ENCODE data around the gene ATRNL1.
A peak's percentile ranks its signal among the peaks of the same experiment; 100 is the strongest.

ATRNL1 gene

DNA sequence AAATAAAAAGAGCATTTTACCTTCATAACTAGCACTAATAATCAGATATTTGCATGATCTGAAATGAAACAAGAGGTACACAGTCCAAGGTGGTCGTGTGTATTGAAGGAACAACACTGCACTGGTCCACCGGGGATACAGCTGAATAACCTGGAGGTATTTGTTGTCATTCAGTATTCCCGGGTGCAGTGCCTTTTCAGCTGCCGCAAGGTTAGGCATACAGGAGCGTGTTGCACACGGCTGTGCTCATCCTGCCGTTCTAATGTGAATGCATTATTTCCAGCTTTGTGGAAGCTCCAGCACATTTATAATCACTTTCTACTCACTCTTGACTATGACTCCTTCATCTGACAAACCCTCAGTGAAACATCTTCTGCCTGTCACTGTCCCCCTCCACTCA is 802.0 kb downstream of the ATRNL1 start:
- H4K91ac ChIP-seq (ENCODE audit: low read depth, low read length, poor library complexity): no peak overlapping the region
- H2BK5ac ChIP-seq (ENCODE audit: low read length): no peak overlapping the region
- H3K27ac ChIP-seq (replicated peaks; ENCODE audit: low read length): no peak overlapping the region
- no peak overlapping the region for H3K9ac ChIP-seq (ENCODE audit: low read depth, low read length, poor library complexity)
- no peak overlapping the region for H3K4me2 ChIP-seq (ENCODE audit: insufficient read depth, low read length, poor library complexity, severe bottlenecking)
- no peak overlapping the region for H4K8ac ChIP-seq (ENCODE audit: low read depth, low read length)
- H2BK120ac ChIP-seq (ENCODE audit: low read depth, low read length): no peak overlapping the region
- WGBS, 2 donors (ENCODE audit: extremely low coverage in 2 of 2, insufficient read length in 2 of 2, insufficient replicate concordance in 1 of 2): no CpG with 5 or more reads among the region's 7 CpGs
- H3K27me3 ChIP-seq (ENCODE audit: control insufficient read depth in 3 of 3, insufficient read depth in 3 of 3, low read depth in 1 of 3, low read length in 3 of 3): peaks cover 0 to 2% (median 0%) of the 10 kb centered on the region in 3 experiments
- no peak overlapping the region for H2BK12ac ChIP-seq (ENCODE audit: low read length)
- no peak overlapping the region for H3K23ac ChIP-seq (ENCODE audit: low read depth, low read length, poor library complexity)
- no peak overlapping the region for H3K14ac ChIP-seq (ENCODE audit: low read length)
- H2BK15ac ChIP-seq (ENCODE audit: low read length): no peak overlapping the region
- H3K36me3 ChIP-seq (replicated peaks in 1 of 2; ENCODE audit: control insufficient read depth in 2 of 2, insufficient read depth in 2 of 2, low read length in 2 of 2): no peaks in the 10 kb centered on the region
- peaks cover 0 to 3% of the 10 kb centered on the region in 2 donors for H3K4me1 ChIP-seq (ENCODE audit: control insufficient read depth in 2 of 2, insufficient read depth in 1 of 2, low read depth in 1 of 2, low read length in 2 of 2)
- H2AK5ac ChIP-seq (ENCODE audit: low read depth, low read length): no peak overlapping the region
- DNase-seq (ENCODE audit: low spot score): no peak
- no peak overlapping the region for H3K4me3 ChIP-seq (ENCODE audit: low read length in 2 of 2)
- H3K4ac ChIP-seq (ENCODE audit: low read length): no peak overlapping the region
- H3K18ac ChIP-seq (ENCODE audit: low read length): no peak overlapping the region
- H2AFZ ChIP-seq (ENCODE audit: low read length): no peak overlapping the region
- H3K9me3 ChIP-seq (replicated peaks in 1 of 2; ENCODE audit: control insufficient read depth in 2 of 2, insufficient read depth in 1 of 2, low read depth in 1 of 2, low read length in 2 of 2): no peaks in the 10 kb centered on the region
- no peaks in the 10 kb centered on the region for H3K79me1 ChIP-seq (ENCODE audit: low read depth, low read length)

DNA sequence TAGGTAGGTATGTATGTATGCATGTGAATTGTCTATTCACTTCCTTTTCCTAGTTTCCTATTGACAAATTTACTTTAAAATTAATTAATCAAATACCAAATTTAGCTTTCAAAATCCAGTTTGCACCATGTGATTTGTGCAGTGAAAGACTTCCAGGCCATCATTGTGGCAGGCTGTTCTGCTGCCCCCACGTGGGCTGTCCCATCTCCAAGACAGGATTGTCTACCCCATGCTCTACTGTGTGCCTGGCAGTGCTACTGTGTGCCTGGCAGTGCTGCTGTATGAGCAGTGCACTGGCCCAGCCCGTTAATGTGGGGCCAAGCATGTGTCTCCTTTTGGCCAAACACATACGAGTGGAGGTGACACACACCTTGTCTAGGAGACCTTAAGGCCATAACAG is 805.1 kb downstream of the ATRNL1 start:
- no peaks in the 10 kb centered on the region for H3K79me1 ChIP-seq (ENCODE audit: low read depth, low read length)
- H4K91ac ChIP-seq (ENCODE audit: low read depth, low read length, poor library complexity): no peak overlapping the region
- WGBS, 2 donors (ENCODE audit: extremely low coverage in 2 of 2, insufficient read length in 2 of 2, insufficient replicate concordance in 1 of 2): no CpG with 5 or more reads among the region's 3 CpGs
- no peak overlapping the region for H2AFZ ChIP-seq (ENCODE audit: low read length)
- H2AK5ac ChIP-seq (ENCODE audit: low read depth, low read length): peak overlapping the region; percentile 84
- H3K27me3 ChIP-seq (ENCODE audit: control insufficient read depth in 3 of 3, insufficient read depth in 3 of 3, low read depth in 1 of 3, low read length in 3 of 3): peaks cover 0 to 2% (median 0%) of the 10 kb centered on the region in 3 experiments
- peak overlapping the region in 1 of 2 donors; percentile 0 for H3K4me3 ChIP-seq (ENCODE audit: low read length in 2 of 2)
- H3K9me3 ChIP-seq (replicated peaks in 1 of 2; ENCODE audit: control insufficient read depth in 2 of 2, insufficient read depth in 1 of 2, low read depth in 1 of 2, low read length in 2 of 2): no peaks in the 10 kb centered on the region
- H3K18ac ChIP-seq (ENCODE audit: low read length): peak overlapping the region; percentile 87
- H3K27ac ChIP-seq (replicated peaks; ENCODE audit: low read length): no peak overlapping the region
- H3K23ac ChIP-seq (ENCODE audit: low read depth, low read length, poor library complexity): no peak overlapping the region
- no peak overlapping the region for H4K8ac ChIP-seq (ENCODE audit: low read depth, low read length)
- no peak overlapping the region for H2BK5ac ChIP-seq (ENCODE audit: low read length)
- no peak overlapping the region for H2BK120ac ChIP-seq (ENCODE audit: low read depth, low read length)
- no peaks in the 10 kb centered on the region for H3K36me3 ChIP-seq (replicated peaks in 1 of 2; ENCODE audit: control insufficient read depth in 2 of 2, insufficient read depth in 2 of 2, low read length in 2 of 2)
- H3K9ac ChIP-seq (ENCODE audit: low read depth, low read length, poor library complexity): peak overlapping the region; percentile 24
- no peak overlapping the region for H2BK15ac ChIP-seq (ENCODE audit: low read length)
- no peak overlapping the region for H2BK12ac ChIP-seq (ENCODE audit: low read length)
- peaks cover 0 to 3% of the 10 kb centered on the region in 2 donors for H3K4me1 ChIP-seq (ENCODE audit: control insufficient read depth in 2 of 2, insufficient read depth in 1 of 2, low read depth in 1 of 2, low read length in 2 of 2)
- peak overlapping the region; percentile 89 for H3K4ac ChIP-seq (ENCODE audit: low read length)
- H3K14ac ChIP-seq (ENCODE audit: low read length): no peak overlapping the region
- DNase-seq (ENCODE audit: low spot score): no peak
- H3K4me2 ChIP-seq (ENCODE audit: insufficient read depth, low read length, poor library complexity, severe bottlenecking): no peak overlapping the region

DNA sequence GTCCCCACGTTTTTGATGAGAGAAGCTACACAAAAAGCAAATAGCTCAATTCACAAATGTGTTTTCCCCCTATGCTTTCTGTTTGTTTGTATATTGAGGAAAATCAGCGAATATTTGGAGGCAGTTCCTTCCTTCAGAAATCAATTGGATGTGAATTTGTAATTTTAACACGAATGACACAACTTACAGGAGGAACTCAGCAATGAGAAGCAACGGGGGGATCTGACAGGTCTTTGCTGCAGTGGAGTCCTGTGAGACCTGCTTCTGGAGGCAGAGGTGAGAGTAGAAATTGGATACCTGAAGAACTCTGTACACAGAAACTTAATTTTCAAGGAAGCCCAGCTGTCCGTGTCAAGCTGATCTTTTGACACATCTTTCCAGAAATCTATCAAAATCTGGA is 809.4 kb downstream of the ATRNL1 start:
- H3K4me2 ChIP-seq (ENCODE audit: insufficient read depth, low read length, poor library complexity, severe bottlenecking): no peak overlapping the region
- peaks cover 0 to 1% of the 10 kb centered on the region in 2 donors for H3K4me1 ChIP-seq (ENCODE audit: control insufficient read depth in 2 of 2, insufficient read depth in 1 of 2, low read depth in 1 of 2, low read length in 2 of 2)
- H2BK120ac ChIP-seq (ENCODE audit: low read depth, low read length): no peak overlapping the region
- H3K9ac ChIP-seq (ENCODE audit: low read depth, low read length, poor library complexity): no peak overlapping the region
- H3K18ac ChIP-seq (ENCODE audit: low read length): no peak overlapping the region
- no peaks in the 10 kb centered on the region for H3K36me3 ChIP-seq (replicated peaks in 1 of 2; ENCODE audit: control insufficient read depth in 2 of 2, insufficient read depth in 2 of 2, low read length in 2 of 2)
- H3K4ac ChIP-seq (ENCODE audit: low read length): no peak overlapping the region
- no peaks in the 10 kb centered on the region for H3K9me3 ChIP-seq (replicated peaks in 1 of 2; ENCODE audit: control insufficient read depth in 2 of 2, insufficient read depth in 1 of 2, low read depth in 1 of 2, low read length in 2 of 2)
- no peak for DNase-seq (ENCODE audit: low spot score)
- H2AK5ac ChIP-seq (ENCODE audit: low read depth, low read length): no peak overlapping the region
- H2BK15ac ChIP-seq (ENCODE audit: low read length): no peak overlapping the region
- no peak overlapping the region for H3K23ac ChIP-seq (ENCODE audit: low read depth, low read length, poor library complexity)
- H2BK5ac ChIP-seq (ENCODE audit: low read length): no peak overlapping the region
- no peak overlapping the region for H3K14ac ChIP-seq (ENCODE audit: low read length)
- peaks cover 0 to 2% (median 0%) of the 10 kb centered on the region in 3 experiments for H3K27me3 ChIP-seq (ENCODE audit: control insufficient read depth in 3 of 3, insufficient read depth in 3 of 3, low read depth in 1 of 3, low read length in 3 of 3)
- no peak overlapping the region for H2AFZ ChIP-seq (ENCODE audit: low read length)
- H4K91ac ChIP-seq (ENCODE audit: low read depth, low read length, poor library complexity): no peak overlapping the region
- no peak overlapping the region for H4K8ac ChIP-seq (ENCODE audit: low read depth, low read length)
- H3K27ac ChIP-seq (replicated peaks; ENCODE audit: low read length): no peak overlapping the region
- H2BK12ac ChIP-seq (ENCODE audit: low read length): no peak overlapping the region
- no peaks in the 10 kb centered on the region for H3K79me1 ChIP-seq (ENCODE audit: low read depth, low read length)
- H3K4me3 ChIP-seq (ENCODE audit: low read length in 2 of 2): no peak overlapping the region
- whole genome bisulfite sequencing, 2 donors (ENCODE audit: extremely low coverage in 2 of 2, insufficient read length in 2 of 2, insufficient replicate concordance in 1 of 2): no CpG with 5 or more reads among the region's 5 CpGs

DNA sequence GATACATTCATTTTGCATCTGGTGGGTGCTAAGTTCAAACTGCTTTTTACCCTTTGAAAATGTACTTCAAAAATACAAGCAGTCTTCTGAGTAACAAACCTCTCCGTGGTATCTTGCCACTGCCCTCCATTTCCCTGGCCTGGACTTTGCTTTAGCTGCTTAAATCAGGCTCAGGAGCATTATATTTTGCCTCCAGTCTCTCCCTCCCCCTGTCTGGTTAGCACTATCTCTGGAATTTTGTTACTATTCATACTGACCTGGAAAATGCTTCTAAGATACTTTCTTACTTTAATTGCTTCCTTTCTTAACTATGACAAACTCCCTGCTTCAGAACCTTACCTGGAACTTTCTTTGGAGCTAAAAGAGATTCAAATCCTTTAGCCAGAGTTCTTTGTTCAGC is 810.0 kb downstream of the ATRNL1 start:
- Histone ChIP-seq H3K4me1 (ENCODE audit: control insufficient read depth in 2 of 2, insufficient read depth in 1 of 2, low read depth in 1 of 2, low read length in 2 of 2) (peaks cover 0 to 1% of the 10 kb centered on the region in 2 donors), H3K27me3 (ENCODE audit: control insufficient read depth in 3 of 3, insufficient read depth in 3 of 3, low read depth in 1 of 3, low read length in 3 of 3) (peaks cover 0 to 2% (median 0%) of the 10 kb centered on the region in 3 experiments), H3K18ac (ENCODE audit: low read length) (no peak overlapping the region), H4K8ac (ENCODE audit: low read depth, low read length) (no peak overlapping the region), H3K14ac (ENCODE audit: low read length) (no peak overlapping the region), H2BK5ac (ENCODE audit: low read length) (no peak overlapping the region), H3K23ac (ENCODE audit: low read depth, low read length, poor library complexity) (no peak overlapping the region), H3K27ac (replicated peaks; ENCODE audit: low read length) (no peak overlapping the region), H2AFZ (ENCODE audit: low read length) (no peak overlapping the region), H3K4me3 (ENCODE audit: low read length in 2 of 2) (no peak overlapping the region), H3K79me1 (ENCODE audit: low read depth, low read length) (no peaks in the 10 kb centered on the region), H2BK12ac (ENCODE audit: low read length) (no peak overlapping the region), H3K4ac (ENCODE audit: low read length) (no peak overlapping the region), H3K9me3 (replicated peaks in 1 of 2; ENCODE audit: control insufficient read depth in 2 of 2, insufficient read depth in 1 of 2, low read depth in 1 of 2, low read length in 2 of 2) (no peaks in the 10 kb centered on the region), H2BK15ac (ENCODE audit: low read length) (no peak overlapping the region), H2AK5ac (ENCODE audit: low read depth, low read length) (no peak overlapping the region), H3K4me2 (ENCODE audit: insufficient read depth, low read length, poor library complexity, severe bottlenecking) (no peak overlapping the region), H4K91ac (ENCODE audit: low read depth, low read length, poor library complexity) (no peak overlapping the region), H3K36me3 (replicated peaks in 1 of 2; ENCODE audit: control insufficient read depth in 2 of 2, insufficient read depth in 2 of 2, low read length in 2 of 2) (no peaks in the 10 kb centered on the region), H2BK120ac (ENCODE audit: low read depth, low read length) (no peak overlapping the region), H3K9ac (ENCODE audit: low read depth, low read length, poor library complexity) (no peak overlapping the region)
- no peak for DNase-seq (ENCODE audit: low spot score)
- no CpG with 5 or more reads among the region's 1 CpG for WGBS, 2 donors (ENCODE audit: extremely low coverage in 2 of 2, insufficient read length in 2 of 2, insufficient replicate concordance in 1 of 2)

Data from neuronal stem cell (in vitro differentiated cells).